HL-60 (cell line): Measurements from ENCODE around the gene SOX10.
"Not testable (repeated sequence)": the region's sequence is repeated elsewhere in the genome, so short reads cannot be mapped to it uniquely, and the experiment has no call there.

Experiments used
- DNase-seq, 2 experiments: peaks; one replicate each; pipeline ENCODE4 v3.0.0-alpha.2; 2010 to 2020; ENCODE audit warnings: low read depth in 1 of 2, low spot score in 1 of 2
- H3K27ac ChIP-seq: fragments of 250-450 bp; sonication (Bioruptor Pico); replicated peaks from 2 replicates; pipeline ENCODE4 v1.5.1; 2020; ENCODE audit warnings: mild to moderate bottlenecking, moderate library complexity
- H3K27me3 ChIP-seq: fragments of 250-450 bp; sonication (Bioruptor Pico); 2 replicates; pipeline ENCODE4 v1.5.1; 2021; ENCODE audit warnings: mild to moderate bottlenecking, moderate library complexity; ENCODE audit not compliant: insufficient read depth, poor library complexity, severe bottlenecking
- H3K4me3 ChIP-seq: replicated peaks from 2 replicates; pipeline ENCODE4 v1.5.1; 2011; ENCODE audit warnings: mild to moderate bottlenecking, control low read depth, low read length; ENCODE audit not compliant: insufficient read depth
- GABPA ChIP-seq: IDR thresholded peaks from 2 replicates; pipeline ENCODE4 v1.6.1; 2012; ENCODE audit warnings: low read depth
- POLR2AphosphoS5 ChIP-seq: IDR thresholded peaks from 2 replicates; pipeline ENCODE4 v1.6.1; 2012; ENCODE audit warnings: low read depth
- SPI1 ChIP-seq: IDR thresholded peaks from 2 replicates; pipeline ENCODE4 v1.6.1; 2012; ENCODE audit warnings: low read depth, mild to moderate bottlenecking, borderline replicate concordance
- TF ChIP-seq, protein P1 (sequence below): IDR thresholded peaks from one replicate; pipeline ENCODE4 v1.5.1; 2011; ENCODE audit warnings: low read length, control low read depth, inconsistent platforms; ENCODE audit not compliant: insufficient read depth
- TF ChIP-seq, protein P2 (sequence below): IDR thresholded peaks from 2 replicates; pipeline ENCODE4 v1.6.1; 2012; ENCODE audit warnings: low read depth; ENCODE audit not compliant: insufficient replicate concordance

SOX10 gene

DNA sequence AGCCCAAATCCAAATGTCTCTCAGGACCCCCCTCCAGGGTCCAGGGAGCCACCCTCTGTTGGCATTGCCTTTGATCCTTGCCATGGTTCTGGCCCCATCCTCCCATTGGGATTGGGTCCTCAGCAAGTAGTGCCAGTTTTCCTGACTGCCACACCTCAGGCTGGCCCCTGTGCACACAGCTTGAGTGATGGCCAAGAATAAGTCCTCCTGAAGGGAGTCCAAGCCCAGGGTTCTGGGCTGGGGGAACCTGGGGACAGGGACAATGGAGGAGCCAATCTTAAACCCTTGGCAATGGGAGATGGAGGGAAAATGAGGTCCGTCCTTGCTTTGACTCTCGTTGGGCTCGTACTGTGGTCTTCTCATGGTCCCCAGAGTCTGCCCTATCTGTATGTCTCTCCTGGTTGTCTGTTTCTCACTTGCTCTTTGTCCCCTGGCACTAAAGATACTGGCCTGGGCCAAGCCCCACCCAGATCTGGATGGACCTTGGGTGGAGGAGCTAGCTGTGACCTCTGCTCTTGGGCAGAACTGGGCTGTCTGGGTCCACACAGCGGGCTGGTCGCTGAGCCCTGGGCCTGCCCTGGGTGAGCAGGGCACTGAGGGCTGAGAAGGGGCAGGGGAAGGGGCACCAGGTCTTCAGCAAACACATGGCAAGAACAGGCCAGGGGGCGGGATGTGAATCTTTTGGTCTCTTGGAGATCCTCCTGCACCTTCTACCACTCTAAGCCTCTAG lies 2.9 kb downstream of the SOX10 start:
- no peak overlapping the region for H3K27ac ChIP-seq
- no peak for TF ChIP-seq SPI1
- TF ChIP-seq GABPA: no peak
- TF ChIP-seq POLR2AphosphoS5: no peak
- TF ChIP-seq, protein P1, sequence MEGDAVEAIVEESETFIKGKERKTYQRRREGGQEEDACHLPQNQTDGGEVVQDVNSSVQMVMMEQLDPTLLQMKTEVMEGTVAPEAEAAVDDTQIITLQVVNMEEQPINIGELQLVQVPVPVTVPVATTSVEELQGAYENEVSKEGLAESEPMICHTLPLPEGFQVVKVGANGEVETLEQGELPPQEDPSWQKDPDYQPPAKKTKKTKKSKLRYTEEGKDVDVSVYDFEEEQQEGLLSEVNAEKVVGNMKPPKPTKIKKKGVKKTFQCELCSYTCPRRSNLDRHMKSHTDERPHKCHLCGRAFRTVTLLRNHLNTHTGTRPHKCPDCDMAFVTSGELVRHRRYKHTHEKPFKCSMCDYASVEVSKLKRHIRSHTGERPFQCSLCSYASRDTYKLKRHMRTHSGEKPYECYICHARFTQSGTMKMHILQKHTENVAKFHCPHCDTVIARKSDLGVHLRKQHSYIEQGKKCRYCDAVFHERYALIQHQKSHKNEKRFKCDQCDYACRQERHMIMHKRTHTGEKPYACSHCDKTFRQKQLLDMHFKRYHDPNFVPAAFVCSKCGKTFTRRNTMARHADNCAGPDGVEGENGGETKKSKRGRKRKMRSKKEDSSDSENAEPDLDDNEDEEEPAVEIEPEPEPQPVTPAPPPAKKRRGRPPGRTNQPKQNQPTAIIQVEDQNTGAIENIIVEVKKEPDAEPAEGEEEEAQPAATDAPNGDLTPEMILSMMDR: no peak
- TF ChIP-seq, protein P2, sequence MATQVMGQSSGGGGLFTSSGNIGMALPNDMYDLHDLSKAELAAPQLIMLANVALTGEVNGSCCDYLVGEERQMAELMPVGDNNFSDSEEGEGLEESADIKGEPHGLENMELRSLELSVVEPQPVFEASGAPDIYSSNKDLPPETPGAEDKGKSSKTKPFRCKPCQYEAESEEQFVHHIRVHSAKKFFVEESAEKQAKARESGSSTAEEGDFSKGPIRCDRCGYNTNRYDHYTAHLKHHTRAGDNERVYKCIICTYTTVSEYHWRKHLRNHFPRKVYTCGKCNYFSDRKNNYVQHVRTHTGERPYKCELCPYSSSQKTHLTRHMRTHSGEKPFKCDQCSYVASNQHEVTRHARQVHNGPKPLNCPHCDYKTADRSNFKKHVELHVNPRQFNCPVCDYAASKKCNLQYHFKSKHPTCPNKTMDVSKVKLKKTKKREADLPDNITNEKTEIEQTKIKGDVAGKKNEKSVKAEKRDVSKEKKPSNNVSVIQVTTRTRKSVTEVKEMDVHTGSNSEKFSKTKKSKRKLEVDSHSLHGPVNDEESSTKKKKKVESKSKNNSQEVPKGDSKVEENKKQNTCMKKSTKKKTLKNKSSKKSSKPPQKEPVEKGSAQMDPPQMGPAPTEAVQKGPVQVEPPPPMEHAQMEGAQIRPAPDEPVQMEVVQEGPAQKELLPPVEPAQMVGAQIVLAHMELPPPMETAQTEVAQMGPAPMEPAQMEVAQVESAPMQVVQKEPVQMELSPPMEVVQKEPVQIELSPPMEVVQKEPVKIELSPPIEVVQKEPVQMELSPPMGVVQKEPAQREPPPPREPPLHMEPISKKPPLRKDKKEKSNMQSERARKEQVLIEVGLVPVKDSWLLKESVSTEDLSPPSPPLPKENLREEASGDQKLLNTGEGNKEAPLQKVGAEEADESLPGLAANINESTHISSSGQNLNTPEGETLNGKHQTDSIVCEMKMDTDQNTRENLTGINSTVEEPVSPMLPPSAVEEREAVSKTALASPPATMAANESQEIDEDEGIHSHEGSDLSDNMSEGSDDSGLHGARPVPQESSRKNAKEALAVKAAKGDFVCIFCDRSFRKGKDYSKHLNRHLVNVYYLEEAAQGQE: no peak
- no peak overlapping the region for H3K4me3 ChIP-seq
- DNase-seq: no peak
- H3K27me3 ChIP-seq: no peaks in the 10 kb centered on the region

- Histone ChIP-seq H3K27ac (no peak overlapping the region), H3K27me3 (no peaks in the 10 kb centered on the region), H3K4me3 (no peak overlapping the region)
- TF ChIP-seq, protein P2: no peak
- TF ChIP-seq POLR2AphosphoS5 (no peak), GABPA (no peak), SPI1 (no peak)
- TF ChIP-seq, protein P1: no peak
- DNase-seq: no peak
Observed at GRCh38 chr22:37979782-37980181, 4.6 kb downstream of the SOX10 start.

- TF ChIP-seq, protein P1: no peak
- no peak for TF ChIP-seq GABPA
- TF ChIP-seq SPI1: no peak
- TF ChIP-seq, protein P2: no peak
- no peak for TF ChIP-seq POLR2AphosphoS5
Observed at GRCh38 chr22:37976547-37976946, 7.8 kb downstream of the SOX10 start.

GRCh38 chr22:37976022-37976421 lies 8.3 kb downstream of the SOX10 start:
- not testable (repeated sequence) for DNase-seq, H3K27ac ChIP-seq, H3K4me3 ChIP-seq, H3K27me3 ChIP-seq

More at GRCh38 chr22:37976547-37976946, 7.8 kb downstream of the SOX10 start:
- Histone ChIP-seq H3K27me3 (no peaks in the 10 kb centered on the region), H3K4me3 (no peak overlapping the region), H3K27ac (no peak overlapping the region)
- DNase-seq: peak in 1 of 2 experiments; percentile 14
